H1 (cell line): ENCODE data around the gene CAMKK1. TPM values are rescaled to one million over a fixed set of nuclear protein-coding genes. Genes with fewer than 3 reads are reported as not detected.

Experiments
- CEBPB ChIP-seq: IDR thresholded peaks from 2 replicates; pipeline ENCODE4 v1.6.1; 2012; ENCODE audit warnings: low read depth, low read length
- CHD2 ChIP-seq: IDR thresholded peaks from 2 replicates; pipeline ENCODE4 v1.6.1; 2012; ENCODE audit warnings: low read length, improper control_type of control experiment
- CREB1 ChIP-seq: IDR thresholded peaks from 2 replicates; pipeline ENCODE4 v1.6.1; 2012; ENCODE audit warnings: inconsistent platforms
- EGR1 ChIP-seq: IDR thresholded peaks from 2 replicates; pipeline ENCODE4 v1.6.1; 2011; ENCODE audit warnings: low read depth, low read length, borderline replicate concordance
- GABPA ChIP-seq: IDR thresholded peaks from 2 replicates; pipeline ENCODE4 v1.6.1; 2011; ENCODE audit warnings: mild to moderate bottlenecking, low read length, moderate library complexity, borderline replicate concordance; ENCODE audit not compliant: insufficient read depth
- HDAC2 ChIP-seq, 2 experiments: fragments of 300-600 bp in 1 of 2; sonication (generic) in 1 of 2; IDR thresholded peaks; 2 replicates each; pipeline ENCODE4 v1.6.1; 2011 to 2012; ENCODE audit warnings: low read depth in 2 of 2, low read length in 2 of 2, mild to moderate bottlenecking in 2 of 2, moderate library complexity in 2 of 2, borderline replicate concordance in 1 of 2, inconsistent platforms in 1 of 2
- JUND ChIP-seq: IDR thresholded peaks from 2 replicates; pipeline ENCODE4 v1.6.1; 2011; ENCODE audit warnings: mild to moderate bottlenecking, improper control_type of control experiment, low read length
- KDM4A ChIP-seq: IDR thresholded peaks from one replicate; pipeline ENCODE4 v1.7.1; 2012; ENCODE audit warnings: low read depth, mild to moderate bottlenecking, moderate library complexity, low read length, inconsistent platforms; ENCODE audit not compliant: severe bottlenecking
- MAFK ChIP-seq: IDR thresholded peaks from 2 replicates; pipeline ENCODE4 v1.6.1; 2012; ENCODE audit warnings: low read depth, mild to moderate bottlenecking, improper control_type of control experiment, low read length
- NRF1 ChIP-seq: IDR thresholded peaks from 2 replicates; pipeline ENCODE4 v1.6.1; 2011; ENCODE audit warnings: mild to moderate bottlenecking, low read depth, low read length, improper control_type of control experiment
- POLR2AphosphoS5 ChIP-seq: IDR thresholded peaks from 2 replicates; pipeline ENCODE4 v1.6.1; 2011; ENCODE audit warnings: low read depth, low read length
- RFX5 ChIP-seq: IDR thresholded peaks from 2 replicates; pipeline ENCODE4 v1.6.1; 2011; ENCODE audit warnings: low read depth, low read length, improper control_type of control experiment, borderline replicate concordance
- RNF2 ChIP-seq: fragments of 200-900, 300-1000 bp; sonication (generic); IDR thresholded peaks from 2 replicates; pipeline ENCODE4 v1.7.1; 2016; ENCODE audit warnings: borderline replicate concordance, low read depth, mild to moderate bottlenecking, antibody characterized with exemption, low read length; ENCODE audit not compliant: poor library complexity, severe bottlenecking; ENCODE audit errors: missing control alignments
- SIN3A ChIP-seq, 2 experiments: IDR thresholded peaks in 1 of 2; conservative IDR thresholded peaks in 1 of 2; 2 replicates each; pipeline ENCODE4 v1.6.1; 2011 to 2012; ENCODE audit warnings: low read length in 2 of 2, improper control_type of control experiment in 1 of 2, low read depth in 1 of 2, mild to moderate bottlenecking in 1 of 2
- SIRT6 ChIP-seq: IDR thresholded peaks from one replicate; pipeline ENCODE4 v1.7.1; 2012; ENCODE audit warnings: low read length, inconsistent platforms
- SIX5 ChIP-seq: IDR thresholded peaks from 2 replicates; pipeline ENCODE4 v1.6.1; 2011; ENCODE audit warnings: mild to moderate bottlenecking, low read depth, low read length
- SP2 ChIP-seq: IDR thresholded peaks from 2 replicates; pipeline ENCODE4 v1.6.1; 2012; ENCODE audit warnings: mild to moderate bottlenecking, low read length, inconsistent platforms
- SP4 ChIP-seq: IDR thresholded peaks from 2 replicates; pipeline ENCODE4 v1.6.1; 2012; ENCODE audit warnings: low read length, inconsistent platforms
- SUZ12 ChIP-seq: fragments of 200-600 bp; sonication (generic); IDR thresholded peaks from 2 replicates; pipeline ENCODE4 v1.6.1; 2012; ENCODE audit warnings: mild to moderate bottlenecking, inconsistent platforms, low read length, moderate library complexity, mixed read lengths
- TAF1 ChIP-seq: IDR thresholded peaks from 2 replicates; pipeline ENCODE4 v1.6.1; 2011; ENCODE audit warnings: mild to moderate bottlenecking, low read depth, low read length
- TEAD4 ChIP-seq: IDR thresholded peaks from 2 replicates; pipeline ENCODE4 v1.6.1; 2012; ENCODE audit warnings: low read depth, low read length, inconsistent platforms, mixed read lengths
- polyA plus RNA-seq, 7 experiments: library from polyadenylated mRNA; depleted of rRNA in 3 of 7; stranded (reverse) in 5 of 7; unstranded in 2 of 7; fragments of >200 nt in 5 of 7; fragments of 200-250 nt in 2 of 7; gene quantifications; 1 replicate in 5 of 7; 2 replicates in 1 of 7; 4 replicates in 1 of 7; pipeline versions ENCODE4 v1.2.1 to v1.2.3, GENCODE V29; 2011 to 2013; ENCODE audit warnings: missing spikeins in 2 of 7, mixed read lengths in 2 of 7
- total RNA-seq: library from RNA; stranded (reverse); fragmentation: NEBNext Ultra II Directional; extraction: Animal tissue kit (Norgen Biotek cat#: 25700); gene quantifications from 2 replicates; pipeline ENCODE4 v1.2.1, GENCODE V29; 2021
- TF ChIP-seq, protein P1 (sequence below): IDR thresholded peaks from 2 replicates; pipeline ENCODE4 v1.6.1; 2011; ENCODE audit warnings: low read depth, mild to moderate bottlenecking, low read length; ENCODE audit not compliant: insufficient read depth
- TF ChIP-seq, protein P2 (sequence below): IDR thresholded peaks from 2 replicates; pipeline ENCODE4 v1.6.1; 2012; ENCODE audit warnings: inconsistent platforms

The CAMKK1 gene
- total and polyA plus RNA-seq, 2 of the 8 experiments (the other 6 are each of a cell fraction or from before 2014, with no cell fraction given): 7.1 to 7.6 TPM

DNA sequence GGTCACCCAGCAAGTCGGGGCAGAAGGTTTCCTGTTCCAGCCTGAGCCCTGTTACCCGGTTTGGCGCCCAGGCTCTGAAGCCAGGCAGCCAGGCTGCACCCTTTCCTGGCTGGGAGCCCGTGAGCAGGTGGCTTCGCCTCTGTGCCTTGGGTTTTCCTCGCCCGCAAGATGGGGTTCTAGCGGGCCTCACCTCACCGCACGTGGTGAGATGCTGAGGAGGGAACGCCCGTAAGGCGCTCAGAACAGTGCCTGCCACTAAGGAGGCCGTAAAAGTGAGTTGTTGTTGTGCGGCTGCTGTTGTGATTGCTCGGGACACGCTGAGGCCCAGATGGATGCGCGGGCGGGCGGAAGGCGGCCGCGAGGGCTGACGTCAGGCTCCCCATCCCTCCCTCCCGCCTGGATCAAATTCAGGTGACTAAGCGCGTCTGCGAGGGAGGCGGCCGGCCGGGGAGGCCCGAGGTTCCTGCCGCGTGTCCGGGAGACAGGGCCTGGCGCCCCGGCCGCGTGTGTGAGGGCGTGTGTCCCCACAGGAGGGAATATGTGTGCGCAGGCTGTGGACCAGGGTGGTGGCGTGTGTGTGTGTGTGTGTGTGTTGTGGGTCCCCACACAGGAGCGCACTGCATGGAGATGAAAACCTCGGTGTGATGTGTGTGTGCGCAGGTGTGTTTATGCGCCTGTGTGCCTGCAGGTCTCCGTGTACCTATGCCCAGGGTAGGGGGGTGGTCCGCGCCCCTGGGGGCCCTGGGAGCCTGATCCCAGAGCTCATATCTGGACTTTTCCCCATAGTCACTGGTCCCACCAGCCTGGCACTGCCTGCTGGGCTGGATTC, 4.3 kb downstream of the CAMKK1 start (continued):
- TF ChIP-seq NRF1 (no peak), MAFK (no peak; the same call in 1 of the 2 replicates), RNF2 (no peak), HDAC2 (IDR thresholded peaks at IDR 0.05; ENCODE audit: borderline replicate concordance in 1 of 2, low read depth in 2 of 2, low read length in 2 of 2) (no peak), JUND (0 out of 2 replicates have a peak, but pooled peaks have one; percentile 11), SUZ12 (no peak), KDM4A (no peak), SP4 (no peak), SP2 (no peak), TEAD4 (no peak), EGR1 (no peak; the same call in 1 of the 2 replicates), CREB1 (peak; percentile 51; the same call in 1 of the 2 replicates), SIX5 (no peak), RFX5 (no peak), SIN3A (conservative IDR thresholded peaks at IDR 0.05 in 1 of 2, IDR thresholded peaks at IDR 0.05 in 1 of 2; ENCODE audit: low read depth in 1 of 2, low read length in 2 of 2) (0 out of 4 replicates have a peak, but pooled peaks of 1 of the 2 experiments have one; percentile 37), POLR2AphosphoS5 (0 out of 2 replicates have a peak, but pooled peaks have one; percentile 45), TAF1 (peak; percentile 26; the same call in 1 of the 2 replicates), CEBPB (no peak), CHD2 (no peak), SIRT6 (no peak), GABPA (no peak; the same call in 1 of the 2 replicates)
- TF ChIP-seq, protein P1, sequence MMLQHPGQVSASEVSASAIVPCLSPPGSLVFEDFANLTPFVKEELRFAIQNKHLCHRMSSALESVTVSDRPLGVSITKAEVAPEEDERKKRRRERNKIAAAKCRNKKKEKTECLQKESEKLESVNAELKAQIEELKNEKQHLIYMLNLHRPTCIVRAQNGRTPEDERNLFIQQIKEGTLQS: no peak
- TF ChIP-seq, protein P2, sequence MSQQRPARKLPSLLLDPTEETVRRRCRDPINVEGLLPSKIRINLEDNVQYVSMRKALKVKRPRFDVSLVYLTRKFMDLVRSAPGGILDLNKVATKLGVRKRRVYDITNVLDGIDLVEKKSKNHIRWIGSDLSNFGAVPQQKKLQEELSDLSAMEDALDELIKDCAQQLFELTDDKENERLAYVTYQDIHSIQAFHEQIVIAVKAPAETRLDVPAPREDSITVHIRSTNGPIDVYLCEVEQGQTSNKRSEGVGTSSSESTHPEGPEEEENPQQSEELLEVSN: peak; percentile 95
